Skeletal muscle cell (primary cell): ENCODE data around the gene HLA-DMA.

Source experiments
- DNase-seq: peaks from one replicate; pipeline ENCODE4 v3.0.0-alpha.2; 2010; ENCODE audit warnings: low read depth
- H3K4me3 ChIP-seq: 2 replicates; pipeline ENCODE4 v1.5.1; 2011; ENCODE audit warnings: low read depth, mild to moderate bottlenecking, control low read depth, low read length, moderate library complexity

Gene HLA-DMA

DNA sequence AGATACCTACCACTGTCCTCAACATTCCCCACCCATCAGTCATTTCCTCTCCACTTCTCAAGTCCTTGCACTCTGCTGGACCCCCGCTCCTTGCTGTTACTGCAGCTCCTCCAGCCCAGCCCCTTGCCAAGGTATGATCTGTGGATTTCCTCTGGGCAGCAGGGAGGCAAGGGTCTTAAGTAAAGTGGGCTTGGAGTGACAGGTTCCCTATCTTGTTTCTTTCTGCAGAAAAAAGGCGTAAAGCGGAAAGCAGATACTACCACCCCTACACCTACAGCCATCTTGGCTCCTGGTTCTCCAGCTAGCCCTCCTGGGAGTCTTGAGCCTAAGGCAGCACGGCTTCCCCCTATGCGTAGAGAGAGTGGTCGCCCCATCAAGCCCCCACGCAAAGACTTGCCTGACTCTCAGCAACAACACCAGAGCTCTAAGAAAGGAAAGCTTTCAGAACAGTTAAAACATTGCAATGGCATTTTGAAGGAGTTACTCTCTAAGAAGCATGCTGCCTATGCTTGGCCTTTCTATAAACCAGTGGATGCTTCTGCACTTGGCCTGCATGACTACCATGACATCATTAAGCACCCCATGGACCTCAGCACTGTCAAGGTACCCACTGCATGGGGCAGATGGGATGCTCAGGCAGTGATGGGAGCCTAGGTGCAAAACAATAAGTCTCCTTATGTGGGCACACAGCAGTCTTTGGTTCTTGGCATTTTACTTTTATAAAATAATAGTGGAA, 23.6 kb upstream of the HLA-DMA start:
- H3K4me3 ChIP-seq, result no peak overlapping the region
- no peak for DNase-seq

DNA sequence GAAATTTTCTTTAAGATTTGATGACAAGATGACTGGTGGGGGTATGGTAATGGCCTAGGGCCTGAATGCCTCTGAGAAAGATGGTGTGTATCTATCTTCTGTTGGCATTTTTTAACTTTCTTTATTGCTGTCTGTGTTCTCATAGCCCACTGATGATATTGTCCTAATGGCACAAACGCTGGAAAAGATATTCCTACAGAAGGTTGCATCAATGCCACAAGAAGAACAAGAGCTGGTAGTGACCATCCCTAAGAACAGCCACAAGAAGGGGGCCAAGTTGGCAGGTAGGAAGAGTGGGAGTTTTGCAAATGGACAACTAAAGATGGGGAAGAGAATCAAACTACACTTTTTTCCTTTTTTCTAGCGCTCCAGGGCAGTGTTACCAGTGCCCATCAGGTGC, 23.0 kb upstream of the HLA-DMA start:
- peak overlapping the region; percentile 85 for H3K4me3 ChIP-seq

DNA sequence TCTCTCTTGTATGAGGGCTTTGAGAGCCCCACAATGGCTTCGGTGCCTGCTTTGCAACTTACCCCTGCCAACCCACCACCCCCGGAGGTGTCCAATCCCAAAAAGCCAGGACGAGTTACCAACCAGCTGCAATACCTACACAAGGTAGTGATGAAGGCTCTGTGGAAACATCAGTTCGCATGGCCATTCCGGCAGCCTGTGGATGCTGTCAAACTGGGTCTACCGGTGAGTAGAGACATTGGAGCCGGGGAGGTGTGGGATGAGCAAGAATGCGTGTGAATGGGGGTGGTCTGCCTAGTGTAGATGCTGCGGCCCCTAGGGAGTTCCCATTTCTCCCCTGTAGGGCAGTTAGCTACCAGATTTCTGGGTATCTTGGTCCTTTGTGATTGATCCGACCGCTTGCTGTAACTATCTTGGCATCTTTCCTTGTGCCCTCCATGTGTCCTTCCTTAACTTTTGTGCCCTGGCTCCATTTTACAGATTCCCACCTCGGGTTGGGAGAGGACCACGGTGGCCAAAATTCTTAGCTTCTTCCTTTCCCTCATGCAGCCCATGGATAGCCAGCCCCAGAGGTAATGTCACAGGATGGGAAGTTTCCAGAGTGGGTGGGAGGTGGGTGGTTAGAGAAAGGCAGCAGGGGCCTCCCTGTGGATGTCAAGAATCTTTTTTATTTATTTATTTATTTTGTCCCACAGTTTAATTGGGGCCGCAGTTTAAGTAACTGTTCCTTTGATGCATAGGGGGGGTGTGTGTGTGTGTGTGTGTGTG, 21.8 kb upstream of the HLA-DMA start:
- H3K4me3 ChIP-seq, result peak overlapping the region; percentile 85
- no peak for DNase-seq

More for the DNA sequence above, 23.0 kb upstream of the HLA-DMA start:
- no peak for DNase-seq

DNA sequence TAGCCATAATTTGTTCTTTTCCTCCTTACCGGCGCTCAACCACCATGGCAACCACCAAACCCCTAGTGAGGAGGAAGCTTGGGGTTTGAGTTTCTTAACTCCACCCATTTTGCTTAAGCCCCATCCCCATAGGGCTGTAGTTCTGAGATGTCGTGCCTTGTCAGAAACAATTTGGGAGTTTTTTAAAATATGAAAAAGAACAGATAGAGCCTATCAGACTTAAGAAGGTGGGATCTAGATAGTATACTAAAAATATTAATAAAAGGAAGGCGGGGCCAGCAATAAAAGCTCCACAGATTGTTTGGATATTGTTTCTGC, 21.1 kb upstream of the HLA-DMA start:
- no peak for DNase-seq
- peak overlapping the region; percentile 85 for H3K4me3 ChIP-seq

DNA sequence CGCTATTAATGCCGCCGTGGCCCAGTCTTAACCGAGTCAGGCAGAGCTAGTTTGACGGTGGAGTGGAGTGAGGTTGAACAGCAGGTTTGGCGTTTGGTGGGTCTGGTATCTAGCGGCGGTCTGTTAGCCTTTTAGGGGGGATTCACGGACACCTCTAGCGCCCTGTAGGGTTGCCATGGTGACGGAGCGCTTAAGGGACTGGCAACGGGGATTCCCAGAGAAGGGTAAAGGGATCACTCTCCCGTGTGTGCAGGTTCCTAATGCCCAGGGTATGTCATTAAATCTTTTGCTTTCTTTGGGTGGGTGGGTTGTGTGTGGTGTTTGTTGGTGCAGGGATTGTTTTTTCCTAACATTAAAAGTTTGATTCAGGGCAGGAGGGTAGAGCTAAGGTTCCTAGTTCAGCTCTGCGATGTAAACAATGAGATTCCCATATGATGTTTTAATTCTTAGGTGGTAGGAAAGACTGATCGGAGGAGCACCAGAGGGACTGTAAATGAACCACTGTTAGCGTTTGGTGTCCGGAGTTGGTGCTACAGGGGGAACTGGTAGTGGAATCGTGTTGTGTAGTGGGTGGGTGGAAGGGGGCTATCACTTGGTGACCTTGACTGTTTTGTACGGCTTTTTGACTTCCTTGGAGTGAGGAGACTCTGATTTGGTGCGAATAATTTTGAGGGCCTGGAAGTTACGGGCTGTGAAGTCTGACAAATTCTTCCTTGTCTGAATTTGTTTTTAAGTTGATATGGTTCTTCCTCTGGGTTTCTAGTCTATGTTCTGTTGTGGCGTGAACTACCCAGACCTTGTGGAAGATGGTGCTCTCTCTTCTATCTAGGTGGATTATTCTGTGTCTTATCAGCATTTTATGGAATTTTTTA, 20.5 kb upstream of the HLA-DMA start:
- no peak for DNase-seq
- peak overlapping the region; percentile 85 for H3K4me3 ChIP-seq

DNA sequence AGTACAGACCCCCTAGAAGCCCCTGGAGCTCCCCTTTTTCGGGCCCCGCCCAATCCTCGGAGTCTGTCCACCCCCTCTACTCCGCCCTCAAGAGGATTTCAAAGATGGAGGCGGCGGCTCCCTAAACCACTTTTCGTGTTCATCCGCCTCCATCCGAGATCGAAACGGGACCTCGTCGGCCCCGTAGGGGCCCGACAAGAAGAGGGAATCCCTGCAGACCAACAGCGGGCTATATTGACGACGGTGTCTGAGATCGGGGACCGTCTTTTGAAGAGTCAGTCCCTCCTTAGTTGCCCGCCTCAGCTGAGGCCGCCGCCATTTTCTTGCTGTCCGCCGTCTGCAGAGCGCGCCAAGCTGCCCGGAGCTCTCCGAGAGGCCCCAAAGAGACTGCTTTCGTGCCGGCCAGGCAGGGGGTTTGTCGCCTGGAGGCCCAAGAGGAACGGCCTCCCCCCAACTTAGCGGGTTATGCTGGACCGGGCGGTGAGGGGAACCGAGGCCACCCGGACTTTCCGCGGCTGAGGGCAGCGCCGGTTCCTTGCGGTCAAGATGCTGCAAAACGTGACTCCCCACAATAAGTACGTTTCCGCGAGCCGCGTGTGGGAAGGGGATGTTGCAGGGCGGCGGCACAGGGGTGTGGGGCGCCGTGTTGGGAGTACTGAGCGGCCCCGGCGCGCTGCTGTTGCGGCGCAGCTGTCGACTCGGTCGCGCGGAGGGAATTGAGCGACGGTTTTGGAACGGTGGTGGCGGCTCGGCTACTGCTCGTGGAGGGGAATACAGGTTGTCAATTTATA, 19.7 kb upstream of the HLA-DMA start:
- DNase-seq, result no peak
- peak overlapping the region; percentile 85 for H3K4me3 ChIP-seq

DNA sequence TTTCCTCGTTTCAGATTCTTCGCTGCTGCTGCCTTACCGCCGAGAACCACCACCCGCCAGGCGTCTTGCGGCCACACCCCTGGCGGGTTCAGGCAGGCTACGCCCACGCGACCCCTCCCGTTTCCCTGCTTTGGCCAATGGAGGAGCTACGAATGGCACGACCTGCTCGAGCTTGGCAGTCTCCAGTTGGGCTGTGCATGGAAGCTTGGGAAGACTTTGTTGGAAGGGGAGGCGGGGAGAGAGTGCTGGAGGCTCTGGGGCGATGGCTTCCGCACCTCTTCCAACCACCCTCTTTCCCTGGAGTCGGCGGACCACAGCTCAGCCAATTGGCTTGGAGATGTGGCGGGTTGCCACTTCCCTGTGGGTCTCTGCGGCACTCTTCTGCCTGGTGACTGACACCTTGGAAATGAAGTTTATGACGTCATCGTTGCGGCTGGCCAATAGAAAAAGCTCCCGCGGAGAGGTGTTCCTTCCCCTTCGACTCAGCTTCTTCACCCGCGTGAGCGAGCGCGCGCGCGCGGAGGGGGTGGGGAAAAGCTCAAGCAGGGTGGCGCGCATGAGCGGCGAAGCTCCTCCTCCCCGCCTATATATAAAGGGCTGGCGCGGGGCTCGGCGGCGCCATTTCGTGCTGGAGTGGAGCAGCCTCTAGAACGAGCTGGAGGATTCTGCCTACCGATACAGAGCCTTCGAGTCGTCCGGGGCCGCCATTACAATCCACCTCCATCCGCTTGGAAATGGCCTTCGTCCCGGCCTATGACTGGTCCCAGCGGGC, 18.9 kb upstream of the HLA-DMA start:
- peak; percentile 100 for DNase-seq
- H3K4me3 ChIP-seq, result peak overlapping the region; percentile 85

DNA sequence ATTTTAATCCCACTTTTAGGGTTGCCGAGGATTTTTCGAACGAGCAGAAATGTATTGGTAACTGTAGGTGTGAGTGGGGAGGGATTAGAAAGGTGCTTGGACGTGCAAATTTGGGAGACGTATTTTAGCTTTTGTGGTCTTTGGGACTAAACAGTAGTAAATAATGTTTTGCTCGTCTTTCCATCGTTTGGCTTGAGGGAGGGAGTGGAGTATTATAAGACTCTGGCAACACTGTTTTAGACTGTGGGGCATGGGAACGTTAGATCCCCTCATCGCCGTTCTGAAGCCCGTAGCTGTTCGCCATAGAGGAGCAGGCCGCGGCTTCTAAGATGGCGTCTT, 18.3 kb upstream of the HLA-DMA start:
- H3K4me3 ChIP-seq, result peak overlapping the region; percentile 84
- DNase-seq, result no peak

DNA sequence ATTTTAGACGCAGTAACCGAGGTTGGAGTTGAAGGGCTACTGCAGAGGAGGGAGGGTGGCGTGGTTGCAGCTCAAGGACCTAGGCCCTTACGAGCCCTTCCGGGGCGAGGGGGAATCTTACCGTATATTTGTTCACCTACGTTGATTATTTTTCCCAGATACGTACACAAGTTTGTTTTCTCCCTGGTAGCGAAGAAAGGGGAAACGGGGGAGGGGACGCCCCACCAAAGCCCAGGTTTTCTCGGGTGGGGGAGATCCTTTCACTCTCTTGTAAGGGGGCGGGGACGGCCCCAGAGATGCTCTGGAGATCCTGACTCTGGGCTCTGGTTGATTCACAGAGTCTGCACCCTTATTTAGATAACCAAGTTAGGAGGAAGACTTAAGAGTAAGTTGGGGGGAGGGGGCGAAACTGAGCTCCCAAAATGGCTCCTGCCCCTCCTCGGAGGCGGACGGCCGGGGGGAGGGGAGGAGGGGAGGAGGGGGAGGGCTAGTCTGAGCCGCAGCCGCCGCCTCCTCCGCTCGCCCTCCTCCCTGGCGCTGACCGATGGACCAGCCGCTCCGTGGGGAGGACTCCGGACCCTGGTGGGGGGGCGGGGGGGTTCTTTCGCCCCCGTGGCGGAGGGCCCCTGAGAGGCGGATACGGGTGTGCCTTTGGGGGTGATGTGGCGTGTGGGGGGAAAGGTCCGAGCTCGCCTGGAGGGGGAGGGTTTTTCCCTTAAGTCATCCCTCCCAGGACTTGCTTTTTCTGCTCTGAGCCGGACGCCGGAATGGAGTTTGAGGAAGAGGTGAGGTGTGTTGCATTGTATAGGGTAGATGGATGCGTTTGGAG, 17.7 kb upstream of the HLA-DMA start:
- H3K4me3 ChIP-seq, result peak overlapping the region; percentile 84
- DNase-seq, result peak; percentile 80

DNA sequence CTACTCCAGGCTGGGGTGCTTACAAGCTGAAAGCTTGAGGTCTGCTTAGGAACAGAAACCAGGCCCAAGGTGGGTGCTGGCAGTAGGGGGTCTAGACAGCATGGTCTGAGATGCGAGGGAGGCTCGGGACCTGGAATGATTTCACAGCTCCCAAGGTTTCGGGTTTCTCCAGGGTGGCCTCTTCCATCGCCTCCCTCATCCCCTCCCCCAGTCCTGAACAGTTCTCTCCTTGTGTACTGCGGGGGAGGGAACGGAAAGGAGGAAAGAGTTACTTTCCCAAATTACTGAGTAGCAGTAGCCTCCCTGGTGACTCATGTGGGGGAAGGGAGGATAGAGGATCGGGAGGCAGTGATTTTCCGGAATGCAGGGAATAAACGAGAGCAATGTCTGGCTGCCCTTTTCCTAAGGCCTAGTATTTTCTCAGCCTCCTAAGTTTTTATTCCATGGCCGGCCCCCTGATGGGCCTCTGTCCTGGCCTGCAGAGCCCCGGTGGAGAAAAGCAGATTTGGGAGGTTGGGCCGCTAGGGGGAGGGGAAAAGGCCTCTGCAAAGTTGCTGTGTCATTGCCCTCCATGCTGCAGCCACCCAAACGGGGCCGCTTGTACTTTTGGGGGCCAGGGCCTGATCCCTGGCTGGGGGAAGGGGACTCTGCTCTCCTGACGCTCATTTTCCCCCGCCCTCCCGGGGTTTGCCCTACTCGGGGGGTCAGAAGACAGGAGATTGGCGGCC, 17.0 kb upstream of the HLA-DMA start:
- H3K4me3 ChIP-seq, result peak overlapping the region; percentile 84

DNA sequence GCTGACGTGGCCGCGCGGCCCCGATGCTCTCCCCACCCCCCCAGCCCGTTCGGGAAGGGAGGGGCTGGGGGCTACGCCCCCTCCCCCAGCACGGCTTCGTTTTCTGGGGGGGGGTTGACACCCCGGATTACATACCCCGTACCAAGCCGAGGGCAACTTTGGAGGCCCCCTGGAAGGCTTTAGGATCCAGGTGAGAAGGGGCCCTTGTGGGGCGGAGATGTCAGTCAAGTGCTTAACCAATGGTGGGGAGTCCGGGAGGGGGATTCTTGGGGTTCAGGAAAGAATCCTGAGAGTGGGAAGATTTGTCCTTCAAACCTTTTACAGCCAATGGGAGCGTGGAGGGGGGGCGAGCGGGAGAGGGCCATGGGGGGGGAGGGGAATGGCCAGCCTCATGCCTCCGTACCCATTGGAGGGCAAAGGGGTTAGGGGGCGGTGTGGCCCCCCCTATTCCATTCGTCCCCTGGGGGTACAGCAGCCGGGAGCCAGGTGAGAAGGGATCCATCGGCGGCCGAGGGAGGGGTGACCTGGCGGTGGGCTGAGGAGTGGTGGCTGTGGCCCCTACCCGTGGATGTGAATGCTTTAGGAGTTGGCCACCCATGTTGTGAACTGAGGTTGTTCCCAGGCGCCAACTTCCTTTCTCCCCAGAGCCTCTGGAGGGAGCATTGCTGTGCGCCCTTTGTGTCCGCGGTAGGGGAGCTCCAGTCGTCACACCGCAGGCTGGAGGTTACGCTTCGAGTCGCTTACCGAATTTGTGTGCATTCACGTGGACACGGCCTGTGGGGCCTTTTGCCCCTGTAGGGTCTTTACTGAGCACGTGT, 16.2 kb upstream of the HLA-DMA start:
- H3K4me3 ChIP-seq, result peak overlapping the region; percentile 84
- DNase-seq, result peak; percentile 57

More for the DNA sequence above, 17.0 kb upstream of the HLA-DMA start:
- peak; percentile 95 for DNase-seq

DNA sequence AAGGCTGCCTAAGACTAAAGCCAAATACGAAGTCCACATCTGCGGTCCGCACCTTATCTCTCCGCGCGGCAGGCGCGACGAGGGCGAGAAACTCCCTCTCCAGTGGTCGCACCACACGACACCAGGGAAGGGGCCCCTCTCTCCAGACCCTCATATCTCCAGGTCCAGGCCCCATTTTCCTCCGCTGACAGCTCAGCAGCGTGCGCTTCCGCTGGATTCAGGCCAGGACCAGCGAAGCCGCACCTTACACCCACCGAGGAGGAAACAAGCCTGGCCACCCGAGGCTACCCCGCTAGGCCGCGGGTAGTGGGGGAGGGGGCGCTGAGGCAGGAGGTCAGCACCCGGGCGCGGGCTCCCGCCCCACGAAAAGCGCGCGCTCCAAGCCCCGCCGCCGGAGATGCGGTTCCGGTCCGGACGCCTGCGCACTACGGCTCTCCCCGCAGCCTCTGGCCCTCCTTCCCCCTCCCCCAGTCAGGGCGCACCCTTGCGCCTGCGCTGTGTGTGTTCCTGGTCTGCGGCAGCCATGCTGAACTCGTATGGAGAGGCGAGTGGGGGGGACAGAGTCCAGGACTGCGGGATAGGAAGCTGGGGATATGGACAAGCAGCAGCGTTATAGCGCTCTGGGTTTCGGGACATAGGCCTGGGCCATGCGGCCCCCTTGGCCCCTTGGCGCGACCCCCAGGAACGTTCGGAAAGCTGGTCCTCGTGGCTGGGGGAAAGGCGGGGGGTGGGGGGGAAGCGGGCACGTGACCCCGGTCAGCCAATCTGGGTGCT, 15.4 kb upstream of the HLA-DMA start, which contains the start of gene BRD2:
Gene BRD2 (plus strand): TSS at position 502 of the 774 bp plus-strand sequence. CDS start 4,305 bp downstream, outside the sequence.
- DNase-seq, result peak; percentile 90
- H3K4me3 ChIP-seq, result peak within 1 kb of the TSS; percentile 84

DNA sequence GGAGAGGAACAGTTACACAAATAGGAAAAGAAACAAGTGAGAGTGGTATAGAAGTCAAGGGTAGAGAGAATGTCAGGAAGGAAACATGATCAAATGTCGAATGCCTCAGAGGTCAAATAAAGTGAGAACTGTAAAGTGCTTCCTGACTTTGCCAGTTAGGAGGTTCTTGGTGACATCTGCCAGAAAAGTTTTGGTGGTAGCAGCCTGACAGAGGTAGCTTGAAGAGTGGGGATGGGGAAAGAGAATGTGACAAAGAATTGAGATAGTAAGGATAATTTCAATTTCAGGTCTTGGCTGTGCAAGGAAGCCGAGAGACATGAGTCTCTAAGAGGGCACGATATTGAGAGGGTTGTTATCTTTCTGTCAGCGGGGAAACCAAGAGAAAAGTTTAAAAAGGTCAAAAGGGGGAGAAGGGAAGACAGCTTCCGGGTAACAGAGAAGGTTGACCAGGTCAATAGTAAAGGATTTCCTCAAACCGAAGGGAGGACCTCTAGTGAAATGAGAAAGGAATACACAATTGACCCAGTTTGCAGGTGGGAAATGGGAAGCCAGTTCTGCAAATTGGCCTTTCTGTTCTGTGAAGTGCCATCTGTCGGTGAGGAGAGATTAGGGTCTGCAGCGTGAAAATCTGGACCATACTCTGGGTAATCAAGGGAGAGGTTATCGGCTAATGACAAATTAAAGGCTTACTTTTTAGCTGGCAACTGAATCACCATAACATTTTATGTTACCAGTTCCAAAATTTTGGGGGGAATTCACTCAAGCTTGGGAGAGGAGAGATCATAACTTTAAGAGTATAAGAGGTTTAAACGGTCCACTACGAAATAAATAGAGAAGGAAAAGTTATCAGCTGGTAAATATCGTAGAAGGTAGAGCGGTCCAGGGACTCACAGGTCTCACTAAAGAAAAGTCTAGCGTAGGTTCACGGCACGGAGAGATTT, 14.5 kb upstream of the HLA-DMA start:
- peak overlapping the region; percentile 84 for H3K4me3 ChIP-seq
- no peak for DNase-seq

DNA sequence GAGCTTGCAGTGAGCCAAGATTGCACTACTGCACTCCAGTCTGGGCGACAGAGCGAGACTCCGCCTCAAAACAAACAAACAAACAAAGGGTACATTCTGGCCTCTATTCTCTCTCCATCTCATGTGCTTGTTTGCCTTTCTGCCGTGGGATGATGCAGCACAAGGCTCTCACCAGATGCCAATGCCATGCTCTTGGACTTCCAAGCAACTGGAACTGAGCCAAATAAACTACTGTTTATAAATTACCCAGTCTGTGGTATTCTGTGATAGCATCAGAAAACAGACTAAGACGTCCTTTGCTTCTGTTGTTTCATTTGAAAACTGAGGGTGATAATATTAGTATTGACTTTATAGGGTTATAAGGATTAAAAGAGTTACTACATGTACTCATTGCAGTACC, 11.9 kb upstream of the HLA-DMA start:
- no peak for DNase-seq
- H3K4me3 ChIP-seq, result no peak overlapping the region

DNA sequence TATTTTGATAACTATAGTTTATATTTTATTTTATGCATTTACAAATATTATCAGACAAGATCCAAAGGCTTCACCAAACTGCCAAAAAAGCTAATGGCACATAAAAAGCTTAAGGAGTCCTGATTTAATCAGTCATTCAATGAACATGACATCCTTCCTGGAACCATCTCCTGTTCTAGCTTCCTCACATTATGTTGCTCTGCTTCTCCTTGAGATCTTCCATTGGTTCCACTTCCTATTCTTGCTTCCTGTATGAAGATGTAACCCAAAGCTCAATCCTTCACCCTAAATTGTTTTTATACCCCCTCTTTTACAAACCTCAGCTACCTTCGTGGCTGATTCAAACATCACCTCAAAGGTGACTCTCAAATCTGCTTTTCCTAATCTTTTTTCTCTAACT, 11.0 kb upstream of the HLA-DMA start:
- no peak overlapping the region for H3K4me3 ChIP-seq
- no peak for DNase-seq
